GM19324 (cell line): Measurements from ENCODE around the gene ASTN2.

Experiments
- ATAC-seq: cut with Tn5 transposase; IDR thresholded peaks from one replicate; pipeline ENCODE4 v1.9.1; 2021; ENCODE audit warnings: mild to moderate bottlenecking, moderate library complexity; ENCODE audit not compliant: unreplicated experiment, low FRiP score

The ASTN2 gene

GRCh38 chr9:117374076-117374725 is 40.7 kb downstream of the ASTN2 start:
- ATAC-seq, result no peak

- no peak for ATAC-seq
These were observed 46.1 kb downstream of the ASTN2 start for GRCh38 chr9:117368684-117369230.

- ATAC-seq, result no peak
These were observed 49.4 kb downstream of the ASTN2 start for GRCh38 chr9:117365438-117365837.

GRCh38 chr9:117363006-117363405 is 51.9 kb downstream of the ASTN2 start:
- no peak for ATAC-seq

GRCh38 chr9:117359910-117360309 is 54.9 kb downstream of the ASTN2 start:
- no peak for ATAC-seq

GRCh38 chr9:117355542-117355941 is 59.3 kb downstream of the ASTN2 start:
- no peak for ATAC-seq

- ATAC-seq, result no peak
These were observed 59.9 kb downstream of the ASTN2 start for GRCh38 chr9:117354997-117355396.

- ATAC-seq, result no peak
These were observed 60.5 kb downstream of the ASTN2 start for GRCh38 chr9:117354244-117354847.

GRCh38 chr9:117344892-117345660 is 69.8 kb downstream of the ASTN2 start:
- no peak for ATAC-seq

GRCh38 chr9:117343427-117343826 is 71.4 kb downstream of the ASTN2 start:
- no peak for ATAC-seq

- no peak for ATAC-seq
These were observed 73.7 kb downstream of the ASTN2 start for GRCh38 chr9:117341151-117341550.

GRCh38 chr9:117340422-117340821 is 74.4 kb downstream of the ASTN2 start:
- no peak for ATAC-seq

GRCh38 chr9:117335837-117336433 is 78.9 kb downstream of the ASTN2 start:
- no peak for ATAC-seq

- no peak for ATAC-seq
These were observed 80.8 kb downstream of the ASTN2 start for GRCh38 chr9:117334101-117334500.

- no peak for ATAC-seq
These were observed 89.0 kb downstream of the ASTN2 start for GRCh38 chr9:117325831-117326230.

GRCh38 chr9:117325110-117325731 is 89.6 kb downstream of the ASTN2 start:
- ATAC-seq, result no peak

GRCh38 chr9:117323390-117323789 is 91.5 kb downstream of the ASTN2 start:
- no peak for ATAC-seq

GRCh38 chr9:117317192-117317591 is 97.7 kb downstream of the ASTN2 start:
- ATAC-seq, result no peak

GRCh38 chr9:117315236-117315635 is 99.6 kb downstream of the ASTN2 start:
- no peak for ATAC-seq

- no peak for ATAC-seq
These were observed 100.9 kb downstream of the ASTN2 start for GRCh38 chr9:117313989-117314388.

GRCh38 chr9:117307701-117308100 is 107.2 kb downstream of the ASTN2 start:
- no peak for ATAC-seq
